Endothelial cell of umbilical vein (primary cell): Measurements from ENCODE around the gene ATXN1. TPM values are rescaled to one million over a fixed set of nuclear protein-coding genes. Genes with fewer than 3 reads are reported as not detected.

ENCODE experiments used
- BruUV-seq: library from RNA; stranded (reverse); fragments of 400-500 nt; replicated peaks from 2 replicates; lab custom pipeline; 2021; lab: Mats Ljungman, UMichigan
- CTCF ChIA-PET: fragments of 300-600, 350-600 bp; sonication (Branson Sonifier 250); formaldehyde crosslinking; loops from one replicate; lab custom pipeline; 2021; ENCODE audit warnings: antibody characterized with exemption, inconsistent platforms; lab: Charles Lee
- POLR2A ChIA-PET: fragments of 300-600, 350-600 bp; sonication (Branson Sonifier 250); formaldehyde crosslinking; loops from one replicate; lab custom pipeline; 2021; ENCODE audit warnings: antibody characterized with exemption, inconsistent platforms; lab: Charles Lee
- DNase-seq: peaks from one replicate; pipeline ENCODE4 v3.0.0-alpha.2; 2011; ENCODE audit warnings: low read depth, low spot score
- FAIRE-seq: peaks from 2 replicates; lab custom pipeline; 2011; peaks lifted over from hg19 to GRCh38; lab: Jason Lieb, UNC
- H2AFZ ChIP-seq: 2 replicates; pipeline ENCODE4 v1.6.0; 2012; ENCODE audit warnings: low read depth, low read length, control low read depth, inconsistent platforms
- H3K27ac ChIP-seq: 2 replicates; pipeline ENCODE4 v1.5.1; 2011; ENCODE audit warnings: low read depth, mild to moderate bottlenecking, control low read depth, low read length, moderate library complexity; ENCODE audit not compliant: insufficient read depth
- H3K27me3 ChIP-seq, 2 experiments: 2 replicates each; pipeline versions ENCODE4 v1.6.0 to v1.6.1; 2011; ENCODE audit warnings: low read length in 2 of 2, mixed read lengths in 1 of 2; ENCODE audit not compliant: control insufficient read depth in 2 of 2, insufficient read depth in 2 of 2
- H3K36me3 ChIP-seq, 2 experiments: 2 replicates in 1 of 2; 3 replicates in 1 of 2; pipeline ENCODE4 v1.5.1; 2011; ENCODE audit warnings: low read length in 2 of 2, mild to moderate bottlenecking in 1 of 2, moderate library complexity in 1 of 2; ENCODE audit not compliant: control insufficient read depth in 2 of 2, insufficient read depth in 2 of 2; ENCODE audit errors: extremely low read depth in 1 of 2
- H3K4me1 ChIP-seq: 3 replicates; pipeline ENCODE4 v1.5.1; 2011; ENCODE audit warnings: mild to moderate bottlenecking, low read length; ENCODE audit not compliant: control insufficient read depth, insufficient read depth; ENCODE audit errors: extremely low read depth
- H3K4me2 ChIP-seq: 2 replicates; pipeline ENCODE4 v1.6.1; 2011; ENCODE audit warnings: low read length, control low read depth, mixed read lengths; ENCODE audit not compliant: insufficient read depth
- H3K4me3 ChIP-seq, 3 experiments: fragments of 200-600 bp in 1 of 3; sonication (generic), shearing (Covaris generic) in 1 of 3; replicated peaks in 1 of 3; 2 replicates each; pipeline ENCODE4 v1.5.1; 2011 to 2016; ENCODE audit warnings: control low read depth in 3 of 3, low read length in 3 of 3, mild to moderate bottlenecking in 2 of 3, inconsistent platforms in 1 of 3, low read depth in 1 of 3, moderate library complexity in 1 of 3; ENCODE audit not compliant: insufficient read depth in 1 of 3
- H3K79me2 ChIP-seq: 2 replicates; pipeline ENCODE4 v1.6.0; 2012; ENCODE audit warnings: low read length, inconsistent platforms; ENCODE audit not compliant: control insufficient read depth, insufficient read depth
- H3K9ac ChIP-seq: replicated peaks from 2 replicates; pipeline ENCODE3; 2011; ENCODE audit warnings: low read length, control low read depth; ENCODE audit not compliant: insufficient read depth; ENCODE audit errors: extremely low read depth
- H3K9me1 ChIP-seq: replicated peaks from 3 replicates; pipeline ENCODE4 v1.6.0; 2011; ENCODE audit warnings: mild to moderate bottlenecking, low read length; ENCODE audit not compliant: control insufficient read depth, insufficient read depth; ENCODE audit errors: extremely low read depth
- H3K9me3 ChIP-seq: replicated peaks from 2 replicates; pipeline ENCODE4 v1.5.1; 2012; ENCODE audit warnings: low read length, inconsistent platforms; ENCODE audit not compliant: control insufficient read depth, insufficient read depth
- H4K20me1 ChIP-seq: replicated peaks from 2 replicates; pipeline ENCODE3; 2011; ENCODE audit warnings: mild to moderate bottlenecking, low read length; ENCODE audit not compliant: control insufficient read depth, insufficient read depth; ENCODE audit errors: extremely low read depth
- CTCF ChIP-seq, 2 donors: IDR thresholded peaks; 1 replicate in 1 of 2; 2 replicates in 1 of 2; pipeline ENCODE4 v1.5.1; 2011; ENCODE audit warnings: low read length in 2 of 2, mild to moderate bottlenecking in 2 of 2, moderate library complexity in 2 of 2, control low read depth in 1 of 2, inconsistent platforms in 1 of 2, low read depth in 1 of 2; ENCODE audit not compliant: insufficient read depth in 1 of 2; ENCODE audit errors: extremely low read depth in 1 of 2
- EZH2 ChIP-seq: IDR thresholded peaks from 2 replicates; pipeline ENCODE4 v1.6.1; 2012; ENCODE audit warnings: borderline replicate concordance, low read depth, mild to moderate bottlenecking, moderate library complexity, low read length, inconsistent platforms; ENCODE audit not compliant: severe bottlenecking
- FOS ChIP-seq: IDR thresholded peaks from 2 replicates; pipeline ENCODE4 v1.6.1; 2011; ENCODE audit warnings: mild to moderate bottlenecking, low read length, moderate library complexity, borderline replicate concordance; ENCODE audit not compliant: insufficient read depth
- GATA2 ChIP-seq: IDR thresholded peaks from 2 replicates; pipeline ENCODE4 v1.7.0; 2011; ENCODE audit warnings: low read depth, mild to moderate bottlenecking, moderate library complexity, mixed read lengths, low read length; ENCODE audit not compliant: insufficient read length, insufficient read depth
- JUN ChIP-seq: IDR thresholded peaks from 2 replicates; pipeline ENCODE4 v1.6.1; 2011; ENCODE audit warnings: borderline replicate concordance, low read depth; ENCODE audit not compliant: insufficient read length, insufficient read depth
- MAX ChIP-seq: IDR thresholded peaks from 2 replicates; pipeline ENCODE4 v1.6.1; 2011; ENCODE audit not compliant: insufficient read depth, insufficient read length
- MYC ChIP-seq: IDR thresholded peaks from one replicate; pipeline ENCODE4 v1.6.1; 2011; ENCODE audit warnings: mild to moderate bottlenecking, low read depth, low read length
- POLR2A ChIP-seq: IDR thresholded peaks from 2 replicates; pipeline ENCODE4 v1.6.1; 2012; ENCODE audit warnings: low read depth, mild to moderate bottlenecking, control low read depth, low read length
- POLR2AphosphoS5 ChIP-seq: IDR thresholded peaks from 2 replicates; pipeline ENCODE4 v1.6.1; 2012; ENCODE audit warnings: low read depth, mild to moderate bottlenecking, control low read depth, low read length, moderate library complexity; ENCODE audit not compliant: insufficient read depth
- dilution Hi-C: fragments of 300-500 bp; cut with MboI; formaldehyde crosslinking; loops from one replicate; pipeline ENCODE4 v1.15.0; 2019; ENCODE audit warnings: low sequenced_read_pairs; ENCODE audit not compliant: extremely low pct_ligation_motif_present
- intact Hi-C: fragments of 100-400 bp; cut with micrococcal nuclease; formaldehyde crosslinking; loops from one replicate; pipeline ENCODE4 v1.10.0; 2022
- polyA plus RNA-seq, 4 experiments: library from polyadenylated mRNA; depleted of rRNA in 3 of 4; stranded (reverse) in 3 of 4; unstranded in 1 of 4; fragments of >200 nt; gene quantifications; 2 replicates each; pipeline versions ENCODE4 v1.2.1 to v1.2.3, GENCODE V29; 2011 to 2012; ENCODE audit warnings: missing spikeins in 1 of 4
- total RNA-seq: library from RNA; stranded (reverse); gene quantifications from 2 replicates; pipeline ENCODE4 v1.2.3, GENCODE V29; 2021

Gene ATXN1
- total and polyA plus RNA-seq, 2 donors (not counting 3 experiments of a cell fraction or from before 2014, with no cell fraction given): 16.4 to 33.0 TPM

- ChIA-PET CTCF (interaction anchor here (1.1 to 2.1 kb wide), 3 partner anchors 8 to 15 kb away, joined by 3 to 6 read pairs (median 3); no protein-coding TSS in a partner anchor), POLR2A (no interaction called here)
- H4K20me1 ChIP-seq: no peaks in the 10 kb centered on the region
- H3K27me3 ChIP-seq: no peaks in the 10 kb centered on the region
- no peak overlapping the region for H3K27ac ChIP-seq
- H2AFZ ChIP-seq: no peak overlapping the region
- H3K4me1 ChIP-seq: peaks cover 21% of the 10 kb centered on the region
- TF ChIP-seq GATA2 (no peak), FOS (no peak), MYC (no peak)
- no TSS peak for BruUV-seq
- dilution Hi-C loops (no loop called here), intact Hi-C loops (no loop called here)
- H3K4me2 ChIP-seq: no peak overlapping the region
- H3K9ac ChIP-seq: no peak overlapping the region
- FAIRE-seq (no peak), DNase-seq (no peak)
- no peaks in the 10 kb centered on the region for H3K9me1 ChIP-seq
- H3K4me3 ChIP-seq: no peak overlapping the region
- no peaks in the 10 kb centered on the region for H3K36me3 ChIP-seq
- no peaks in the 10 kb centered on the region for H3K79me2 ChIP-seq
- no peaks in the 10 kb centered on the region for H3K9me3 ChIP-seq
These were observed 414.4 kb downstream of the ATXN1 start for GRCh38 chr6:16346831-16347230.

GRCh38 chr6:16345449-16346330 lies 415.6 kb downstream of the ATXN1 start:
- TF ChIP-seq EZH2 (no peak), POLR2AphosphoS5 (peak; percentile 10), POLR2A (no peak), JUN (peak; percentile 84), MAX (no peak), GATA2 (peak; percentile 64), MYC (no peak), FOS (peak; percentile 88), CTCF (IDR thresholded peaks at IDR 0.05; ENCODE audit: extremely low read depth in 1 of 2, insufficient read depth in 1 of 2, low read depth in 1 of 2, low read length in 2 of 2) (no peak)
- no peak overlapping the region for H3K4me3 ChIP-seq
- H3K79me2 ChIP-seq: no peaks in the 10 kb centered on the region
- H3K27me3 ChIP-seq: no peaks in the 10 kb centered on the region
- ChIA-PET POLR2A (interaction anchor here (1.4 kb wide), 1 partner anchor 9 kb away, joined by 6 read pairs; no protein-coding TSS in a partner anchor), CTCF (interaction anchor here (0.6 to 1.7 kb wide), 8 partner anchors 8 to 66 kb away, joined by 3 to 10 read pairs (median 4); no protein-coding TSS in a partner anchor)
- no peaks in the 10 kb centered on the region for H3K9me1 ChIP-seq
- H3K9me3 ChIP-seq: no peaks in the 10 kb centered on the region
- no peaks in the 10 kb centered on the region for H4K20me1 ChIP-seq
- no peaks in the 10 kb centered on the region for H3K36me3 ChIP-seq
- peak overlapping the region; percentile 0 for H3K9ac ChIP-seq
- FAIRE-seq (peak; percentile 97), DNase-seq (peak; percentile 89)
- peak overlapping the region; percentile 22 for H3K4me2 ChIP-seq
- H2AFZ ChIP-seq: no peak overlapping the region
- BruUV-seq: no TSS peak
- H3K4me1 ChIP-seq: peaks cover 17% of the 10 kb centered on the region
- dilution Hi-C loops (no loop called here), intact Hi-C loops (loop anchor here (1.0 kb wide), 1 partner anchor 8 kb away; no protein-coding TSS in a partner anchor)
- peak overlapping the region; percentile 31 for H3K27ac ChIP-seq
